ENCODE results near the gene RGS10. TPM values are rescaled to one million over a fixed set of nuclear protein-coding genes. Genes with fewer than 3 reads are reported as not detected.

Gene RGS10
- total RNA-seq, 4 donors from 2014 or later: 15.8 to 64.9 (median 30.9) TPM

DNA sequence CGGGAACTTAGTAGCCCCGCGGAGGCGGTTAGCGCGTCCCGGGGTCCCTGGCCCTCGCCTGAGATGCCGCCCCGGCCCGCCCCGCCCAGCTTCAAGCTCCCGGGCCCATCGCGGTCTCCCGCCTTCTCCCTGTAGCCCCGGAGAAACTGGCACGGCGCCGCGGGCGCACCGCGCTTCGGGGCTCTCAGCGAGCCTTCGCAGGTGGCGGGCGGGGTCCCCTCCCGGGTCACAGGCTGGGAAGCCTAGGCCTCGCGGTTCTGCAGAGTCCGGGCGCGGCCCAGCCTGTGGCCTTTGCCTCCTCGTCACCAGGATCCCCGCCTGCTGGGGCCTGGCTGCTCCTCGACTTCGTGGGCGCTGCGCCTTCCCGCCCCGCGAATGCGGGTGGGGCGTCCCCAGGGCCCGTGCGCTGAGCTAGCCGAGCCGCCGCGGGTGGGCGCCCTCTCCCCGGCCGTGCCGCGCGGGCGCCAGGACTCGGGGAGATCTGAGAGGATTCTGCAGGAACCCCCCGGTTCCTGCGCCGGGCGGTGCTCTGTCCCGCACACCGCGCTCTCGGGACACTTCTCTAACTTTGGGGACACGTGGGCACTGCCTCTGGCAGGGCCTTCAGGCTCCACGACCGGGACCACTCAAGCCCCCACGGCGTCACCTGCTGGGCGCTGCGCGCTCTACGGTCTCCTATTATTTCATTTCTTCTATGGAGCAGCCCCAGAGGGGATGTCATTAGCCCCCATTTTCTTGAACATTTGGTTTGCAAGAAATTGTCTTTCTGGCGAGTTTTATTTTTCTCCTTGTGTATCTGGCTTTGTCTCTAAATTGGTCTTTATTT, 682 bp upstream of the RGS10 start:
- TF ChIP-seq, protein P1, sequence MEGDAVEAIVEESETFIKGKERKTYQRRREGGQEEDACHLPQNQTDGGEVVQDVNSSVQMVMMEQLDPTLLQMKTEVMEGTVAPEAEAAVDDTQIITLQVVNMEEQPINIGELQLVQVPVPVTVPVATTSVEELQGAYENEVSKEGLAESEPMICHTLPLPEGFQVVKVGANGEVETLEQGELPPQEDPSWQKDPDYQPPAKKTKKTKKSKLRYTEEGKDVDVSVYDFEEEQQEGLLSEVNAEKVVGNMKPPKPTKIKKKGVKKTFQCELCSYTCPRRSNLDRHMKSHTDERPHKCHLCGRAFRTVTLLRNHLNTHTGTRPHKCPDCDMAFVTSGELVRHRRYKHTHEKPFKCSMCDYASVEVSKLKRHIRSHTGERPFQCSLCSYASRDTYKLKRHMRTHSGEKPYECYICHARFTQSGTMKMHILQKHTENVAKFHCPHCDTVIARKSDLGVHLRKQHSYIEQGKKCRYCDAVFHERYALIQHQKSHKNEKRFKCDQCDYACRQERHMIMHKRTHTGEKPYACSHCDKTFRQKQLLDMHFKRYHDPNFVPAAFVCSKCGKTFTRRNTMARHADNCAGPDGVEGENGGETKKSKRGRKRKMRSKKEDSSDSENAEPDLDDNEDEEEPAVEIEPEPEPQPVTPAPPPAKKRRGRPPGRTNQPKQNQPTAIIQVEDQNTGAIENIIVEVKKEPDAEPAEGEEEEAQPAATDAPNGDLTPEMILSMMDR (IDR thresholded peaks at IDR 0.05; ENCODE audit: low read depth): no peak

DNA sequence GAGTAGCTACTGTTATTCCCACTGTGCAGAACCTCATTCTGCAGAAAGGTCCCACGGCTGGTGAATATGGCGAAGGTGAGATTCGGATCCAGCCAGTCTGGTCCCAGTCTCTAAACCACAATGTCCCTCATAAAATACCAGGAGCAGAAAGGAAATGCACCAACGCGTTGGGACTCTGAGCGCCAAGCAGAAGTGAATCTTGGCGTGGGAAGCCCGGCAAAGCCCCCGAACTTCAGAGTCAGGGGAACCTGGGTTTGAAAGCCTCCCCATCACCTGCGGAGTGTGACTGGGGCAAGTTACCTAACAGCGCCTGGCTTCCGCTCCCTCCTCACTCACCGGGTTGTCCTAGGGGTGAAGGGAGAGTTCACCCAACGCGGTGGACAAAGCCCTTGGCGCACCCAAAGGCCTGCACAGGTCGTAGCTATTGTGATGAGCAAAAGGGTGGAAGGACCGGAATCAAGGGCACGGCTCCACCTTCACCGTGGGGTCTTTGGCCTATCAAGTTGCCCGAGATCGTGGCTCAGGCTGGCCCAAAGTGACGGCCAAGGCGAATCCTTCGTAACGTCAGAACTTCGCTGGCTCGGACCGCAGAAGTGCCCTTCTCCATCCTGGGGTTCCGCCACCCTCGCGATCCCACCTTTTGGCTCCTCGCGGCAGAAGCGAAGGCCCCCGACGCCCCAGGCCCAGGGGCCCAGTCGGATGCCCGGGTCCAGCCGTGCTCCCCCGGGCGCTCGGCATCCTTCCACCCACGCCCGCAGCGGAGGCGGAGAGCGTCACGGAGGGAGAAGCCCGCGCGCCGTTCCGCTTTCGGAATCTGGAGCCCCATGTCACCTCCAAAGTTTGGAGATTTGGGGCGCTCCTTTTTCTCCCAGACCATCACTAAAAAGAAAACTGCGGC, 811 bp downstream of the RGS10 start:
- TF ChIP-seq, protein P1 (IDR thresholded peaks at IDR 0.05; ENCODE audit: low read depth): no peak

DNA sequence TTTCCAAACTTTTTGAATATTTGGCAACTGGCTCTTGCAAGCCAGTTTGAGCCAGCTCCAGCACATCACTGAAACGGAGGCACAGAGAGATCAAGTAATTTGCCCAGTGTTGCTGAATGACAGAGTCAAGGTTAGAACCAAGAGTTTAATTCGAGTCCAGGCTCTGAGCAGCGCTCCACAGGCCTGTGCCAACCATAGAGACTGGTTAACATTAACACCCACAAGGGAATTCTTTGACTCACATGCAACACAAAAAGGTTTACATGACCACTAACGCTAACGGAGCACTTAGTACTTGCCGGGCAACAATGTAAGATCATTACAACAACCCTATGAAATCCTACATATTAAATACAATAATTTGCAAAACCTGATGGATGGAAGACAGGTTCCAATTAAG, 1.5 kb downstream of the RGS10 start:
- TF ChIP-seq, protein P1 (IDR thresholded peaks at IDR 0.05; ENCODE audit: low read depth): no peak

DNA sequence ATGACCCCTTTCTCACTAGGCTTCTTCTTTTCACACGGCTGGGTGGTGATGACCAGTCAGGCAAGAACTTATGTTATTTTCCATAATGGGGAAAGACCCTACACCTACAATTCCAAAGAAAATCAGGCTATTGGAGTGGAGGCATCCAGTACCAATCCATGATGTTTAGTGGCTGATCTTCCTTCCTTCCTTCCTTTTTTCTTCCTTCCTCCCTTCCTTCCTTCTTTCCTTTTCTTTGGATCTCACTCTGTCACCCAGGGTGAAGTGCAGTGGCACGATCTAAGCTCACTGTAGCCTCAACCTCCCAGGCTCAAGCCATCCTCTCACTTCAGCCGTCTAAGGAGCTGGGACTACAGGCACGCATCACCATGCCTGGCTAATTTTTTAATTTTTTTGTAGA, 2.5 kb downstream of the RGS10 start:
- TF ChIP-seq, protein P1 (IDR thresholded peaks at IDR 0.05; ENCODE audit: low read depth): no peak

DNA sequence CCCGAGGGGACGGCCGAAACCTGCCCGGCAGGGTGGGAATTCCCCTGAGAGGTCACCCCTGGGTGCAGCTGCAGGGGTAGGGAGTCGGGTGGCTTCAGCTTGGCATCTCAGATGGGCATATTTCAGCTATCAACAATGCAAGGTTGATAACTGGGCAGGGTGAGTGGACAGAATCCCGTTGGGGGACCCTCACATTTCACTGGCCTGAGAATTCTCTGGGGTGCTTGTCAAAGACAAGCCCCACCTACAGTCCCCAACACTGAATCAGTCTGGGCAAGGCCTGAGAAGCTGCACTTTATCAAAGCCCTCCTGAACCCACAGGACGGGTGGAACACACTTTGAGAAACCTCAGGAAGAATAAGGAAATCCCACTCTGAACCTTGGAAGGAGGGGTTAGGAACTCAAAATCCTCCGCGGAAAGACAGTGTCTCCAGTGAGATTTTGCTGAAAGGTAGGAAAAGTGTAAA, 3.1 kb downstream of the RGS10 start:
- TF ChIP-seq, protein P1 (IDR thresholded peaks at IDR 0.05; ENCODE audit: low read depth): no peak

DNA sequence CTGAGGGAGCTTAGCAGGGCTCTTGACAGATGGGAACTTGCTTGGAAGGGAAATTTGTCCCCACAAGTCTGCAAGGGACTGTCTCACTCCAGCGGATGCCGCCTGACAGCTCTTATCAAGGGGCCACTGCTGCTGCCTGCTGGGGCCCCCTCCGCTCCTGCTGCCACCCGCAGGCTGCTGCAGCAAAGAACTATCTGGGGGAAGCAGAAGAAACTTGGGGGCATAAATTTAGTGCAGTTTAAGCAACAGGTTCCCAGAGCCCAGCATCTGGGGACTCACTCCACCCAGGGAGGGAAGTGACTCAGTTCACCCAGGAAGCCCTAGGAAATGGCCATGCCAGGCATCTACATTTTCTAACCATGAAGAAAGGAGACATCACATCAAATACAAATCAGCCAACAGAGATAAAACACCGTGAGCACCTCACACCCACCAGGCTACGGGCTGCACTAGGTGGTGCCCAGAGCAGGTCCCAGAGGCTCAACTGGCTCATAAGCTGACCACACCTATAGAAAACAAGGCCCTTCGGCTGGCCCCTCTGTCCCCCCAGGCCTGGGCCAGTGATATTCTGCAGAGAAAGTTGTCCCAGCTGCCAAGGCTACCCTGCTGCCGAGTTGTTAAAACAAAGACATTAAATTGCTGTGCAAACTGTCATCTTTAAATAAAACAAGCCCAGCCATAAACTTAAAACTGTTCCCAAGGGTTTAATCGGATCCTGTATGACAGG, 3.7 kb downstream of the RGS10 start:
- TF ChIP-seq, protein P1 (IDR thresholded peaks at IDR 0.05; ENCODE audit: low read depth): no peak

Measured in subcutaneous adipose tissue (tissue), 4 donors.